HG02970 (cell line): ENCODE measurements around the gene DVL1.

Experiments used
- ATAC-seq: cut with Tn5 transposase; IDR thresholded peaks from one replicate; pipeline ENCODE4 v1.9.1; 2021; ENCODE audit warnings: mild to moderate bottlenecking, moderate library complexity, moderate number of reproducible peaks; ENCODE audit not compliant: unreplicated experiment, low FRiP score

The DVL1 gene

DNA sequence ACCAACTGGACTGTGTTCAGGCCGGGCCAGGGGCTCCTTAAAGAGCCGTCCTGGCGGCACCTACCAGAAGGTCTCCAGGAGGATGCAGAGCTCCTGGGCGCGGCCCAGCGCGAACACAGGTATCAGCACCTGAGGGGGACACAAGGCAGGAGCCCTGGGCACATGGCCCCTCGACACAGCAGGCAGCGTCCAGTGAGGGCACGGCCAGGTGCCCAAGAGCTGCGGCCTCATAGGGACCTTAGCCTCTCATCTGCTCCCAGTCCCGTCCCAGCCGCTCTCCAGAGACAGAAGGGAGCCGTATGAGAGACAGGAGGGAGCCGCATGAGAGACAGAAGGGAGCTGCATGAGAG, 35.0 kb downstream of the DVL1 start:
- no peak for ATAC-seq

DNA sequence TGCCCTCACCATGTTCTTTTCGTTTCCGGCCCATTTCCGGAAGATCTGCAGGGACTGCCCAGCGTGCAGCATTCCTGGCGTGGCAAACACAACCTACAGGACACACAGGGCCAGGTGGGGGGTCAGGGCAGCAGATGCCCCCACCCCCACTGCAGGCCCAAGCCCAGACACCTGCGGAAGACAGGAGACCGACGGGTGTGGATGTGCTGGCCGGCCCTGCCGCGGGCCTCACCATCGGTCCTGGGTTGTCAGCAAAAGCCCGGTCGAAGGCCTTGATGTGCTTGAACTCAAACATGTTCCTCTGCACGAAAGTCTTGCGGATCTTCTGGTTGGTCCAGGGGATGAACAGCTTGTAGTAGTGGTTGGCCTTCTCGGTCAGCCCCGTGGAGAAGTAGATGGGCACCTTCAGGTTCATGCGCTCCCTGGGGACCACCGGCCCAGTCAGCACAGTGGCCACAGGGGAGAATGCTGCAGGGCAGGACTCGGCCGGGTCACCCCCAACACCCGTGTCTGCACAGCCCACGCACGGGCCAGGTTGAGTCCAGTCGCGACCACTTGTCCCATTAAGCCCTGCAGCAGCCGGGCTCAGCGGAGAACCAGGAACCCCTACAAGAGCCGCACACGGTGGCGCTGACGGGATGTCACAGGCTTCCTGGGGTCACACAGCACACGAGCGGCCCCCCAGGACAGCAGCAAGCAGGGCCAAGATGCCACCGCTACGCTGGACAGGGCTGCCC, 35.5 kb downstream of the DVL1 start:
- no peak for ATAC-seq

DNA sequence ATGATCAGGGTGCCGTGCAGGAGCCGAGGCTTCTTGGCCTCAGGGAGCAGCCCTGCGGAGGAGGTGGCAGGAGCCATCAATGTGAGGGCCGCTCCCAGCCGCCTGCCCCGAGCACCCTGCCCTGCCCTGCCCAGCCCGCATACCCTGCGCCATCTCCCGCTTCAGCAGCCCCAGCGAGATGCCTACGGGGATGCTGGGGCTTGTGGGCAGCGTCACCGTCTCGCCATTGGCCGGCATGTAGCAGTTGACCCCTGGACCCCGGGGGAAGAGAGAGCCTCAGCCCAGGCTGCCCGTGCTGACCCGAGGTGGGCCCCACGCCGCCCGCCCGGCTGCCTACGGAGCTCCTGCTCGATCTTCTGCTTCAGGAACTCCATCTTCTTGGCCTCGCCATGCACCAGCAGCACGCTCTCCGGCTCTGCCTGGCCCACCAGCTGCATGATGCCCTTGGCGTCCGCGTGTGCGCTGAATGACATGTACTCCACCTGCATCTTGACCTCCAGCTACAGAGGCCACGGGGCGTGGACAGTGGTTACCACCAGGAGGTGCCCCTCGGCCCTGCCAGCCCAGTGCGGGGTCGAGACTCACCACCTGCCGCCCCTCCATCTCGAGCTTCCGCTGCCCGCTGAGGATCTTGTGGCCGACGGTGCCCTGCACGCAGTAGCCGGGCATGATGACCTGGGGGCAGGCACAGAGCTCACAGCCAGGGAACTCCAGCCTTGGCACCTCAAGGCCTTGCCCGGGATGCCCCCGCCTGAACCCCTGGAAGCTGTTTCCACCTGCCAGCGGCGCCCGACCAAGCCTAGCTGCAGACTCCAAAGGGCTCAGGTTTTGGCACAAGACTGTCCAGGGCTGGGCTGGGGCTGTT, 36.5 kb downstream of the DVL1 start:
- ATAC-seq = no peak

DNA sequence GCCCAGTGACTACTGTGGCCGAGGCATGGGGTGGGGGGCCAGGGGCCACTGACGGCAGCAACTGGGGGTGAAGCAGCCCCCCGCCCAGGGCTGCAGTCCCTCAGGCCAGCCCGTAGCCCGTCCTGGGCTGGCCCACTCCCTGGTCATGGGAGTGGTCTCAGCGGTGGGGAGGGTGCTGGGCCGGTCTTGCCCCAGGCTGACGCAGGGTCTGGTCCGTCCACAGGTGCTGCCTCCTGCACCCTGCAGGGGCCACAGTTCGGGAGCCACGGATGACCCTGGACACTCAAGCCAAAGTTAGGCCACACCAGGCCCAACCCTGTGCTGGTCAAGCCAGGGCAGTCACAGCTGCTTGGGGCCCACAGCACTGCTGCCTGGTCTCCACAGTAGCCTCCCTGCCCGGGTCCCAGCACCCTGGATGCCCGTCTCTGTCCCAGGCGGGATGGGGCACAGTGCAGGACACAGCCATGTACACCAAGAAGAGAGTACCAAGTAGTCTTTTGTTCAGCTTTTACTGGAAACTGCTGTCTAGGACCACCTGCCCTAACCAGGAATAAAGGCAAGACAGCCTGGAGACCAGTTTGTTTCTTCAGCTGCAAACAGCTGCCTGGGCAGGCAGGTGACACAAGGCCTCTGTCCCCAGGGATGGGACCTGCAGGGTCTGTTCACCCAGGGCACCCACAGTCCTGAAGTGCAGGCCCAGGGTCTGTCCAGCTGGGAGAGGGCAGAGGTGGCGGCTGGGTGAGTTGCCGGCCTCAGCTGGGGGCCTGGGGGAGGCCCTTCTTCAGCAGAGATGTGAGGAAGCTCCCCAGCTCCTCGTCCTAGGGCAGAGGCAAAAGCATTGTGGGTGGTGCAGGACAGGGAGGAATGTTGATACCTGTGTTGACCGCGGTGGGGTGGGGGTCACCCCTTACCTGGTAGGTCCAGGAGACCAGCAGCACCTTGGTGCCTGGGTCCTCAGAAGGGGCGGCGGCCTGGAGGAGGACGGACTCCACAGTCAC, 37.8 kb downstream of the DVL1 start:
- ATAC-seq = no peak

DNA sequence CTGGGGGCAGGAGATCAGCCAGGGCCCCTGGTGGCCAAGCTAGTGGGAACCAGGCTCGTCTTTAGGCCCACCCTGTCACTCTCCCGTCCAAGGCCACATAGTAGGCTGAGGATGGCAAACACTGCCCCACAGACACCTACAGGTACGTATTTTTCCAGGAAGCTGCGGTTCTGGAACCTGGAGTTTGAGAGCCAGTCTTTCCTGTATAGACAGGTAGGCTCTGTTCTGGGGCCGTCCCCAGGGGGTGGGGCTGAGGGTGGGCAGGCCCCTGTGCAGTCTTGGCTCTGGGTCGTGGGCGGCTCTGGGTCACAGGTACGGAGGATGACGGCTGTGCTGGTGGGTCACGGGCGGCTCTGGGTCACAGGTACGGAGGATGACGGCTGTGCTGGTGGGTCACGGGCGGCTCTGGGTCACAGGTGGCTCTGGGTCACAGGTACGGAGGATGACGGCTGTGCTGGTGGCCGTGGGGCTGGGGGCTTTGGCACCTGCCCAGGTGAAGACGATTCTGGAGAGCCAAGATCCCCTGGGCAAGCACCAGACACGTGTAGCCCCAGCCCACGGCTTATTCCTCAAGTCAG, 38.7 kb downstream of the DVL1 start:
- ATAC-seq = no peak

DNA sequence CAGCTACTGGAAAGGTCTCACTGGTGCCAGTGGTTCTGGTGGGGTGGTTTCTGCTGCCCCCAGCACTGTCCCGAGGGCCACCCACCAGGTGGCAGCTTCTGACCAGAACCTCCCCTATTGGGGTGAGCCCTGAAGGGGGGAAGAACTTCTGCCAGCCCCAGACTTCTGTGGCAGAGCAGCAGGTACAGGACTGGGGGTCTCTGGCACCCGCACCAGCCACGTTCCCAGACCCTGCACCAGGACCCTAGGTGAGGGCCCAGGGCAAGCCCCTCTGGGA, 39.2 kb downstream of the DVL1 start:
- ATAC-seq = no peak

DNA sequence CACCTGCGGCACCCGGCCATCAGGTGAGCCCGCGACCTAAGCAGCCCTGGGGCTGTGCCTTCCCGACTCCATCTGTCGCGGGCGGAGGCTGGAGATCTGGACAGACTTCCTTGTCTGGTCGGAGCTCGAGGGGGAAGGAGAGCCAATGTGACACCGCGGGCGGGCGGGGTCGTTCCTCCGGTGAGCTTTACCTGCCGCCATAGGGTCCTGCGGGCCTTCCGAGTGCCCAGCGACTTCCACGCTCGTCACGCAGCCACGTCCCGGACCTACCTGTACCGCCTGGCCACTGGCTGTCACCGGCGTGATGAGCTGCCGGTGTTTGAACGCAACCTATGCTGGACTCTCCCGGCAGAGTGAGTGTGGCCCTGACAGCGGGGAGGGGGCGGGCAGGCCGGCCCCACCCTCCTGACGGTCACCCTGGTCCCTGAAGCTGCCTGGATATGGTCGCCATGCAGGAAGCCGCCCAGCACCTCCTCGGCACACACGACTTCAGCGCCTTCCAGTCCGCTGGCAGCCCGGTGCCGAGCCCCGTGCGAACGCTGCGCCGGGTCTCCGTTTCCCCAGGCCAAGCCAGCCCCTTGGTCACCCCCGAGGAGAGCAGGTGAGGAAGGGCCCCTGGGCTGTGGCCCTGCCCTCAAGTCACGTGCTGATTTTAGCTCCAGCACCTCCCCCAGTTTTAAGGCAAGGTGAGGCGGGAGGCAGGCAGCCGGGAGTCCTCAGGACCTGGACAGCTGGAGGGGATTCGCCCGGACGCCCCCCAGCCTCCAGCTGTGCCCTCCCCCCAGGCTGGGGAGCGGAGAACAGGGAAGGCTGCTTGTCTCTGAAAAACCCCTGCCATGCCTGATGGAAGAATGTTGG, 39.7 kb downstream of the DVL1 start:
- ATAC-seq = no peak

DNA sequence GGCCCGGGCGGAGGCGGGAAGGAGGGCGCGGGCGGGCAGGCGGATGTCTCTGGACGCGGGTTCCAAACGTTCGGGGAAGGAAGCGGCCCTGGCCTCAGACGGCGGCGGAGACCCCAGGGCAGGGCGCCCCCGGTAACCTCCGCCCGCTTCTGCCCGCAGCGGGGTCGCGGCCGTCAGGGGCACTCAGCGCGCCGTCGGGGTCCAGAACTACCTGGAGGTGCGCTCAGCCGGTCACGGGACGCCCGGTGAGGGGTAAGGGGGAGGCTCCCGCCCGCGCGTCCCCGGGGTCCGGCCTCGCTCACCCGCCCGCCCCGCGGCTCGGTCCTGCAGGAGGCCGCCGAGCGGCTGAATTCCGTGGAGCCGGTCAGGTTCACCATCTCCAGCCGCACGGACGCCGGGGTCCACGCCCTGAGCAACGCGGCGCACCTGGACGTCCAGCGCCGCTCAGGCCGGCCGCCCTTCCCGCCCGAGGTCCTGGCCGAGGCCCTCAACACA, 40.4 kb downstream of the DVL1 start:
- peak; percentile 1 for ATAC-seq

DNA sequence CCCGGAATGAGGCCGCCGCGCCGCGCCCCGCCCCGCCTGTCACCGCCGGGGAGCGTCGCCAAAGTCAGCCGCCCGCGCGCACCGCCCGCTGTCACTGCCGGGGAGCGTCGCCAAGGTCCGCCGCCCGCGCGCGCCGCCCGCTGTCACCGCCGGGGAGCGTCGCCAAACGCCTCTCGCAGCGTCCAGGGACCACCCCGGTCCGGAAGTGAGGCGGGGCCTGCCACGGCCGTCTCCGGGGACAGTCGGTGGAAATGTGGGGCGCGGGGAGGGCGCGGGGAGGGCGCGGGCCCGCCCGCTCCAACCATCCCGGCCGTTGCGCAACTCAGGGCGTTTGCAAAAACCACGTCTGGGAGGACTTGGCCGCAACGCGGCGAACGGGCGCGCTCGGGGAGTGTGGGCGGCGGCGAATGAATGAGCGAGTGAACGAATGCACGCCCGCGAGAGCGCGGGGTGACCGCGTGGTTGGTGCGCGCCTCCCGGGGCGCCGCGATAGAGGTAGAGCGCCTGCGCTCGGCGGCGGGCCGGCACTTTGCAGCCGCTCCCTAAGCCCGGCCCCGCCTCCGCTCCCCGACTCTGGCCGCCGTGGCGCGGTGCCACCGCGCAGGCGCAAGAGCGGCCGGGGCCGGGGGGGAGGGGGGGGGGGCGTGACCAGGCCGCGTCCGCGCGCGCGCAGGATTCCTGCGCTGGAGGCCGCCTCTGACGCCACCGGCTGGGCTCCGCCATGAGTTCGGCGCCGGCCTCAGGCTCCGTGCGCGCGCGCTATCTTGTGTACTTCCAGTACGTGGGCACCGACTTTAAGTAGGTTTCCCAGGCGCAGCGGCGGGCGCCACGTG, 41.1 kb downstream of the DVL1 start, which contains the start of the genes ACAP3 and PUSL1:
ACAP3 (minus strand) TSS at position 8 of the 833 bp plus-strand sequence. CDS start 115 bp downstream, outside the sequence.
PUSL1 (plus strand) TSS at position 675 of the 833 bp plus-strand sequence; CDS start at position 722, 47 bp downstream.
- ATAC-seq = peak; percentile 62

DNA sequence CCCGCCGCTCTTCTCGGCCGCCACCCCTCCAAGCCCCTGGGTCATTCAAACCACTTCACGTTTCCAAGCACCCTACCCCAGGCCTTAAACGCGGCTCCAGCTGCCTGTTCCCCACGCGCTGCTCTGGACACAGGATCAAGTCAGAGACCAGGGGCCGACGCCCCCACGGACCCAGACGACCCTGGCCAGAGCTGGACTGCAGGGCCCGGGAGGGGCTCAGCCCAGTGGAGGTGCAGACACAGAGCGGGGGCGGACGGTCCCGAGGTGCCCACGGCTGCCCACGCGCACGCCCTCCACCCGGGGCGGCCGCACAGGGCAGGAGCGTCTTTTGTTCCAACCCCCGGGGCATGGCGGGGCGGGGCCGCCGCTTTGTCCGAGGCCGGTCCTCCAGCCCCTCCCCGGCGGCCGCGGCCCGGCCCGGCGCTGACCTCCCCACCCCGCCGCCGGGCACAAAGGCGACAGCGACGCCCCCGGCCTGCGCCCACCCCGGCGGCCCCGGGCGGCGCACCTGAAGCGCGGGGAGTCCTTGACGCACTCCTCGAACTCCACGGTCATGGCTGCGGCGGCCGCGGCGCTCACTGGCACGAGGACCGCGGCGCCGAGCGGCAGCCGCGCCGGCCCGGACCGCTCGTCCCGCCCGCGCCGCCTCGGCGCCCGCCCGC, 41.8 kb downstream of the DVL1 start:
- peak; percentile 1 for ATAC-seq

DNA sequence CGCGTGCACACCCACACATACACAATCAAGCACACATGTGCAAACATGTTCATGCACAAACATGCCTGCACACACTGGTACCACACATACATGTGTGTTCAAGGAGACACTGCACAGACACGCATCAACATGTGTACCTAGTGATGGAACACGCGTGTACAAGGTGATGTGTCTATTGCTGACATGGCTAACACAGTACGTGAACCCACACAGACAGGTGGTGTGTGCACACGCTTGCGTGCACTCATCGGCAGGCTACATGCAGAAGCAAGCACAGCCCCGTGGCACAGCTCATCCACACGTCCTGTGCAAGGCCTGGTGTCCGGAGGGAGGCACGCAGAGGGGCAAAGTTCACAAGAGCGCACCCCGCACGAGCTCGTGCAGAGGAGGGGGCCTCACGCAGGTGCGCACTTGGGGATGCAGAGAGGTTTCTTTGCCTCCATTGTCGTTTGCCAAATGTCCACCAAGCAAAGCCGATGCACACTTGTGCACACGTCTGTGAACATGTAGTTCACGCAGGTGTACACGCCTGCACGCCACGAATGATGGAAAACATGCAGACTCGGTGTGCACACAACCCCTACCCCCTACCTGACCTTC, 42.5 kb downstream of the DVL1 start:
- no peak for ATAC-seq

DNA sequence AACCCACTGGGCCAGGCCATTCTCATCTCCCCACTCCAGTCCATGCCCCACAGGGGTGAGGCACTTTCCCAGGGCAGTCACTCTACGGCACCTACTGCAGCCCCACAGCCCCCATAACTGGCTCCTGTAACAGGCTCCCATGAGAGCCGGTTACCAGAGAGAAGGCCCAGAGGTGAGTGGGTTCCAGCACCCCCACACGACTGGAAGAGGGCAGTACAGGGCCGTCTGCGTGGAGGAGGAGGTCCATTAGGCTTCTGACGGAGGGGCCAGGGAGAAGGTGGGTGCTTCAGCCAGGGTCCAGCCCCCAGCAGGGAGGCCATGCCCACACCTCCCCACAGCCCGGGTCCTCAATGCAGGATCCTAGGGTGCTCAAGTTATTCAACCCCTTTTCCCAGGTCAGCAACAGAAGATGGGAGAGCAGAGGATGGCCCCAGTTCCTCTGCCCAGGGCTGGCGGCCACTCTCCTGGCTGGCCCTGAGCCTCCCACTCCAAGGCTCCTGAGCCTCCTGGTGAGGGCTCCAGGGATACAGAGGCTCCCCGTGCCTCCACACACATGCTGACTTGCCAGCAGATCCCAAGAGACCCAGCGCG, 43.1 kb downstream of the DVL1 start:
- ATAC-seq = no peak

DNA sequence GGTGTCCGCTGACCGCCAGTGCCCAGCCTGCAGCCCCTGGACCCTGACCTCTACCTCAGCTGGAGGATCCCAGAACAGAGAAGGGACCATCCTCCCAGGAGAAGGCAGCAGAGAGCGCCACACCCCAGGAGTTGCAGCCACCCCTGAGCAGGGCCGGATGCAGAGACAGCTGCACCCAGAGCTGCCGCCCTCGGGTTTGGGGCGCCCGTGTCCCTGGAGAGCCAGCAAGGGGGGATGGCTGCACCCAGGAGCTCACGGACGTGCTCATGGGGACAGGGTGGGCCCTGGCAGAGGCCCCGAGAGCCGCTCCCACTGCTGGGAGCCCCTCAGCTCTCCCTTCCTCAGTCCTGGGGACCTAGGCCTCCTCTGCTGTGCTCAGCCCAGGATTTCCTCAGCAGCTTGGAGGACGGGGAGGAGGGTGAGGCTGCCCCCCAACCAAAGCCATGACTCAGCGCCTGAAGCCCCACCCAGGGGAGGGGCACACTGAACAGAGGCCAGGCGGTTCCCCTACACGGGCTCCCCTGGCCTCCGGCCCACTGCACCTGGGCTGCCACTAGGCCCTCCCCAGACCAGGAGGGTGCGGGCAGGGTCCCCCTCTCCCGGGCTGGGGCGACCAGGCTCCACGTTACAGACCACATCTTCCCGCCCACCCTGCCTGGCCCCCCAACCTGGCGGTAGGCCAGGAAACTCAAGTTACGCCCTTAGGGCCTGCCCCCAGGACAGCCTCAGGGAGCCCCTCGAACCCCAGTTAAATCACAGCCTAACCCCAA, 43.7 kb downstream of the DVL1 start:
- no peak for ATAC-seq

DNA sequence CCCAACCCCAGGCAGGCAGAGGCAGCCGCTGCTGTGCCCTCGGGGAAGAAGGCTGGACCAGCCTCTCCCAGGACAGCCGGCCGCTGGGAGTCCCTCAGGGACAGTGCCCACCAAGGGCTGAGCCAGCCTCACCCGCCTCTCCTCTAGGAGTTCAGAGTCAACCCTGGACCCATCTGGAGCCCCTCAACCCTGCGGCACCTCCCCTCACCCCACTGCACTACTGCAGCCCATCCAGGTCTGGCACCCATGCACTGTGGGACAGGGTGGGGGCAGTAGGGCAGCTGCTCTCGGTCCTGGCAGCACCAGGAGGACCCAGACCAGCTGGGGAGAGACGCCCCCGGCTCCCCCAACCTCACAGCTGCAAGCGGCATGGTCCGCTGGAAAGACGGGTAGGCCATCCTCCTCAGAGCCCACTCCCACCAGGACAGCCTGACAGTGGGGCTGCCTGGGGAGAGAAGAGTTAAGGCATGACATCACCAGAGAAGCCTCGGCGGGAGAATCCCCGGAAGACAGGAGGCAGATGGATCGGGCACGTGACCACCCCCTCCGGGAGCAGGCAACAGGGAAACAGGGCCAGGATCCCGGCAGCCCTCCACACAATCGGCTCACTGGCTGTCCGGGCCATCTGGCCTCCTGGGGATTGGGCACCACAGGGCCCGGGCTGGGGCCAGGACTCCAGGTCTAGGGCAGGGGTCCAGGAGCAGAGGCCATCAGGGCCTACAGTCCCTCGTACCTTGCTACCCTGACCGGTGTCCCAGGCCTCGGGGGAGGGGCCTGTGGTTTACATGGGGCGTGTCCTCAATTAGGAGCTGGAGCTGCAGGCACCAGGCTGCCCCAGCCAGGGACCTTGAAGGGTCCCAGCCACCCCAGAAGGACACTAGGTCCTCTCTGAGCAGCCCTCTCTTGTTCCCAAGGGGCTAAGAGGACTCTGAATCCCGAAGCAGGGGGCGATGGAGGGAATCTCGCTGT, 44.6 kb downstream of the DVL1 start:
- no peak for ATAC-seq

DNA sequence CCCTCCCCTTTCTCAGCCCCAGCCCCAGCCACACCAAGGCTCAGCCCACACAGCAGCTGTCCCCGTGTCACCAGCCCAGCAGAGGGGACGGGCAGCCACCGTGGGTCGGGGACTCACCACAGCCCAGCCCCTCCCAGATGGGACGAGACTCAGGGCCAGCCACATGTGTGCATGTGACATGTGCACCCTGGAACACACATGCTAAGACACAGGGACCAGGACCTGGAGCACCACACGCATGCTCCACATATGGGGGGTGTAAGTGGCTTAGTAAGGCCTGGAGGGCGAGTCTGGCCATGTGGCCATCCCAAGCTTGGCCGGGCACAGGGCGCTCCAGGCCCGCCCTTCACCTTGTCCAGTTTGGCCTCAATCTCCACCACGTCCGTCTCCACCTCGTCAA, 45.5 kb downstream of the DVL1 start:
- no peak for ATAC-seq
